Thymus (tissue), 11 donors: ENCODE measurements around the gene BICDL1. TPM values are rescaled to one million over a fixed set of nuclear protein-coding genes. Genes with fewer than 3 reads are reported as not detected.

Experiments used
- DNase-seq, 9 donors: peaks; one replicate each; pipeline ENCODE4 v3.0.0-alpha.2; 2013; ENCODE audit warnings: low spot score in 9 of 9, low read depth in 6 of 9, missing footprints in 1 of 9
- H3K27ac ChIP-seq, 2 donors: one replicate each; pipeline ENCODE4 v1.5.1; 2013; ENCODE audit warnings: control low read depth in 1 of 2, low read depth in 1 of 2, low read length in 1 of 2, mild to moderate bottlenecking in 1 of 2, moderate library complexity in 1 of 2
- H3K27me3 ChIP-seq, 2 donors: one replicate each; pipeline ENCODE4 v1.5.1; 2013; ENCODE audit warnings: low read length in 1 of 2; ENCODE audit not compliant: control insufficient read depth in 2 of 2, insufficient read depth in 1 of 2
- H3K36me3 ChIP-seq, 2 donors: one replicate each; pipeline ENCODE4 v1.5.1; 2013; ENCODE audit warnings: low read length in 1 of 2, mild to moderate bottlenecking in 1 of 2, moderate library complexity in 1 of 2; ENCODE audit not compliant: control insufficient read depth in 2 of 2, insufficient read depth in 2 of 2
- H3K4me1 ChIP-seq, 2 donors: one replicate each; pipeline ENCODE4 v1.5.1; 2013; ENCODE audit warnings: low read length in 2 of 2; ENCODE audit not compliant: control insufficient read depth in 2 of 2, insufficient read depth in 2 of 2
- H3K4me3 ChIP-seq, 2 donors: one replicate each; pipeline ENCODE4 v1.5.1; 2013; ENCODE audit warnings: low read length in 2 of 2, control low read depth in 1 of 2, mild to moderate bottlenecking in 1 of 2
- H3K9me3 ChIP-seq, 2 donors: one replicate each; pipeline ENCODE4 v1.5.1; 2013; ENCODE audit warnings: low read length in 1 of 2, mild to moderate bottlenecking in 1 of 2; ENCODE audit not compliant: control insufficient read depth in 2 of 2, insufficient read depth in 1 of 2
- WGBS: extraction: QIAGEN DNeasy Blood & Tissue Kit; methylation state at CpG from one replicate; pipeline ENCODE4 v1.1.7; 2013; 5-methylcytosine and 5-hydroxymethylcytosine counted together
- polyA plus RNA-seq: library from polyadenylated mRNA; stranded (reverse); fragments of 200-250 nt; gene quantifications from one replicate; pipeline ENCODE4 v1.2.3, GENCODE V29; 2013
- total RNA-seq: library from RNA; stranded (reverse); fragments of 120-200 nt; gene quantifications from one replicate; pipeline ENCODE4 v1.2.4, GENCODE V29; 2013
- donor health status: healthy.

Gene BICDL1
- total and polyA plus RNA-seq, 2 donors, result 18.7 to 67.6 TPM

DNA sequence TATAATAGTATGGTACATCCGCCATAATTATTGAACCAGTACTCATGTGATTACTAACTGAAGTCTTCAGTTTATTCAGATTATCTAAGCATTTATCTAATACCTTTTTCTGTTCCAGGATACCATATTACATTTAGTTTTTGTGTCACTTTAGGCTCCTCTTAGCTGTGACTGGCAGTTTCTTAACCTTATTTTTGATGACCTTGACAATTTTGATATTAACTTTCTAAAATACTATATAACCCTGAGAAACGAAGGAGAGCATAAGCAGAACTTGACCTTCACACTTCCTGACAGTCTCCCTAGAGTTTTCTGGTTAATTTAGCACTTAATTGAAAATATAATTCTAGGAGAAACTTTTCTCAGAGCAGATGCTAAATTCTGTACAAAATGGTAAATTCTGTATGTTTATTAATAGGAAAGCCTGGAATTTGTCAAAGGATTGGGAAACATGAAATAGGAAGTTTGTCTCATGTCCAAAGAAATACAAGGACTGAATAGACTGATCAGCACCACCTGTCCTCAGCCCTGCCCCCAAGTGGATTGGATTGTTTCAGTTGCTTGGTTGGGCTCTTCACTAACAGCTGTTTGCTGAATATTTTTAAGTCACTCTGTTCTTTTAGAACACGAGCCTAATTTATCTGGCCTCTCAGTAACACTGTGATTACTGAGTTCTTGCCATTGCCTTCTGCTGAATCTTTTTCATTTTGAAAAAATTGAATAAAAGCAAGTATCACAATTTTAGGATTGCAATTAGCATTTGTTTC lies 6.0 kb downstream of the BICDL1 start:
- 68% methylated on average over 3 of the region's 3 CpGs for WGBS
- Histone ChIP-seq H3K4me3 (no peak overlapping the region), H3K36me3 (peaks cover 7 to 17% of the 10 kb centered on the region in 2 donors), H3K27ac (no peak overlapping the region), H3K9me3 (no peaks in the 10 kb centered on the region), H3K27me3 (peaks cover 0 to 7% of the 10 kb centered on the region in 2 donors), H3K4me1 (peaks cover 6 to 11% of the 10 kb centered on the region in 2 donors)
- no peak for DNase-seq

DNA sequence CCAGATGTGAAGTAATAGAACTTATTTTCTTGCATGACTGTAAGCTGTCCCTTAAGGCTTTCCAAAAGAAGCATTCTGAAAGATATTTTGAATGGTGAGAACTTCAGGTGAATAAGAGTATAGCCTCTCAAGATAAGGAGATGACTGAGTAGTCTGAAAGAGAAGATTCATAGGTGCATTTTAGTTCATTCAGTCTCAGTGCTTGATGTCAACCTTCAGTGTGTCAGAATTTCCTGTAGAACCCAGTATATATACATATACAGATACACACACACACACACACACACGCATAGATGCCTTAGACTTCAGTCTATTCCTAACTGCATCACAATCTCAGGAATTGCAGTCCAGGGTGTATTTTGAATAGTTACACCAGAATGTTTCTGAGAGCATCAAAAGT lies 7.4 kb downstream of the BICDL1 start:
- Histone ChIP-seq H3K9me3 (no peaks in the 10 kb centered on the region), H3K27ac (no peak overlapping the region), H3K27me3 (no peaks in the 10 kb centered on the region), H3K4me1 (no peaks in the 10 kb centered on the region), H3K36me3 (peaks cover 9 to 18% of the 10 kb centered on the region in 2 donors), H3K4me3 (no peak overlapping the region)
- no peak for DNase-seq
- WGBS, result 96% methylated on average over 1 of the region's 1 CpG

DNA sequence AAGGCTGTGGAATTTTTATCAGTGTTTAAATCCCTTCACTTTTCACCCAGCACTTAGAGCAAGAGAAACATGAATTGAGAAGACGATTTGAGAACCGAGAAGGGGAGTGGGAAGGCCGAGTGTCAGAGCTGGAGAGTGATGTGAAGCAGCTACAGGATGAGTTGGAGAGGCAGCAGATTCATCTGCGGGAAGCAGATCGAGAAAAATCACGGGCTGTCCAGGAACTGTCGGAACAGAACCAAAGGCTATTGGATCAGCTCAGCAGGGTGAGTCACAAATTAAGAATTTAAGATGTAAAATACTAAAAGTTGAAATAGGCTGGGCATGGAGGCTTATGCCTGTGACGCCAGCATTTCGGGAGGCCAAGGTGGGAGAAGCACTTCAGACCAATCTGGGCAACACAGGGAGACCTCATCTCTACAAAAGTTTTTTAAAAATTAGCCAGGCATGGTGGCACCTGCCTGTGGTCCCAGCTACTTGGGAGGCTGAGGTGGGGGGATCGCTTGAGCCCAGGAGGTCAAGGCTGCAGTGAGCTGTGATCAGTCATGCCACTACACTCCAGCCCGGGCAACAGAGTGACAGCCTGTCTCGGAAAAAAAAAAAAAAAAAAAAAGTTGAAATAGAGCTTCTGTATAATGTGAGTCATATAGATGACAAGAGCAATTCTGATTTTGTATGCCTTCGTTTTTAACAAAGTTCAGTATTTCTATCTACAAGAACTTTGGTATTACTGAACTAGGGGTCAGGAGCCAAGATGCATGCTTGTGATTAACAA lies 9.6 kb downstream of the BICDL1 start:
- Histone ChIP-seq H3K36me3 (peaks cover 12 to 22% of the 10 kb centered on the region in 2 donors), H3K4me3 (no peak overlapping the region), H3K4me1 (no peaks in the 10 kb centered on the region), H3K27me3 (no peaks in the 10 kb centered on the region), H3K27ac (no peak overlapping the region), H3K9me3 (no peaks in the 10 kb centered on the region)
- WGBS, result 96% methylated on average over 13 of the region's 13 CpGs
- DNase-seq, result no peak

GRCh38 chr12:120000556-120000955 lies 11.5 kb downstream of the BICDL1 start:
- H3K4me3 ChIP-seq, result no peak overlapping the region
- peaks cover 12 to 21% of the 10 kb centered on the region in 2 donors for H3K36me3 ChIP-seq
- WGBS, result over 99% methylated on average over 3 of the region's 3 CpGs
- H3K9me3 ChIP-seq, result no peaks in the 10 kb centered on the region
- no peaks in the 10 kb centered on the region for H3K27me3 ChIP-seq
- H3K27ac ChIP-seq, result no peak overlapping the region
- DNase-seq, result no peak
- H3K4me1 ChIP-seq, result no peaks in the 10 kb centered on the region

- H3K27ac ChIP-seq, result peak overlapping the region; percentile 64 to 82
- no peaks in the 10 kb centered on the region for H3K9me3 ChIP-seq
- 97% methylated on average over 3 of the region's 3 CpGs for WGBS
- no peak overlapping the region for H3K4me3 ChIP-seq
- peaks cover 3 to 17% of the 10 kb centered on the region in 2 donors for H3K36me3 ChIP-seq
- peaks cover 8 to 13% of the 10 kb centered on the region in 2 donors for H3K4me1 ChIP-seq
- H3K27me3 ChIP-seq, result no peaks in the 10 kb centered on the region
- no peak for DNase-seq
These were observed 17.4 kb downstream of the BICDL1 start for GRCh38 chr12:120006258-120006975.

DNA sequence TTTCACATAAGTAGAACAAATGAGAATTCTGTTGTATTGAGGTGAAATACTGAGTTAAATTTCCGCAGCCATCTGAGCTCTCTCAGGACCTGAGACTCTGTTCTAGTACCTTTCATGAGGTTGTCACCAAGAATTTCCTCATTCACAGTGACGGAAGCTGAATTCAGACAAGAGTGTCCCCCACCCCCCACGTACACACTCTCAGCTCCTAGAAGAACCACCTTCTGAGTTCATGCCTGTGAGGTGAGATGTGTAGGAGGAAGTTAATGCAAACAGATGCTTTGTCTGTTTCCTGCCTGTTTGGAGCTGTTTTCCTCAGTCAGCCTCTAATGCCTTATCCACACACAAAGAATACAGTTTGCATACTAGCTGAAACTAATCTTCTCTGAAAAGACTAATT lies 18.2 kb downstream of the BICDL1 start:
- H3K4me1 ChIP-seq, result peaks cover 8 to 13% of the 10 kb centered on the region in 2 donors
- H3K27ac ChIP-seq, result peak overlapping the region; percentile 82 to 84
- WGBS, result 16% methylated on average over 3 of the region's 3 CpGs
- no peak overlapping the region for H3K4me3 ChIP-seq
- no peaks in the 10 kb centered on the region for H3K9me3 ChIP-seq
- DNase-seq, result peak in 7 of 9 donors; percentile 30 to 89 (median 65)
- H3K36me3 ChIP-seq, result peaks cover 3 to 13% of the 10 kb centered on the region in 2 donors
- no peaks in the 10 kb centered on the region for H3K27me3 ChIP-seq

DNA sequence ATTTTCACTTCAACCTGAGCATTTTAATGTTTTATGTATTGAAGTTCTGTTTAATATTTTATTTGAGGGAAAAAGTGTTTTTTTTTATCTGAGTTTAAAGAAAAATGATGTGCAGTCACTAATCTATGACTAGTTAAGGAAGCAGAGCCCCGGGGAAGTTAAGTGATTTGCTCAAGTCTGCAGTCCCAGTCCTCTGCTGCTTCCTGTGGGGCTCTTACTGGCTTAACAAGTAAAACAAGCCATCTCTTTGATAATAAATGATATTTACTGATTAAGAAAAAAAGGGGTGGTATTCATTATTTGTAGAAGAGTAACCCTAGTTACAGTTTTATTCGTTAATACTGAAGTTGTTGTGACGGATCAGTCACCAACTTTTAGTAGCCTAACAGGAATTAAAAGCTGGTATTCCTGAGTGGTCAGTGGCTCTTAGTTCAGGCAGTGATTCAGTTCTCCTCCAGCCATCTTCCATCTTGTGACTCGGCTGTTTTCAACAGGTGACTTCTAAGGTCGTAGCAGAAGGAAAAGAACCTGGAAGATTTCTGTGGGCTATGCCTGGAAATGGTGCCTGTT lies 21.7 kb downstream of the BICDL1 start:
- Histone ChIP-seq H3K9me3 (no peaks in the 10 kb centered on the region), H3K36me3 (peaks cover 0 to 7% of the 10 kb centered on the region in 2 donors), H3K4me3 (no peak overlapping the region), H3K27me3 (no peaks in the 10 kb centered on the region), H3K27ac (peak overlapping the region in 1 of 2 donors; percentile 15), H3K4me1 (peaks cover 8 to 20% of the 10 kb centered on the region in 2 donors)
- peak in 1 of 9 donors; percentile 32 for DNase-seq
- WGBS, result 82% methylated on average over 5 of the region's 5 CpGs

DNA sequence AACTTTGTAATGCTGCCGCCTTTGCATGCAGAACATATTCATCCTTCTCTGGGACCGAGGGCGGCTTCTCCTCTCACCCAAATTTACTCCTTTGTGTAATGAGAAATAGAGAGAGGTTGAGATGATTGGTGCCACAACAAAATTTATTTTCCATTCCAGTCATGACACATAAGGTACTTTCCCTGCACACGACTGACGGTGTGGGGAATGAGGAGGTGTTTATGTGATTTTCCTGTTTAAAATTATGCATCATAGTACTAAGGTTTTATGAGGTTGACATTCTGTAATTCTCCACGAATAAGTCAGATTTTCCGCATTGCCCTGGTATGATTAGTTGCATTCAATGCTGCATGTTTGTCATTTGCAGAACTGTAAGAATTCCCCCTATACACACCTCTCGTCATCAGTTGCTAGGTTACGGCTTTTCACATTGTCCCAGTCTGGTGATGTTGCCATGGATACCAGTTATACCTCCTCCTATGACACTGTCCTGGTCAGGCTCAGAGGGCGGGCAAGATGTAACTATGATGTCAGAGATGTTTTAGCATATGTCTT lies 23.1 kb downstream of the BICDL1 start:
- no peaks in the 10 kb centered on the region for H3K27me3 ChIP-seq
- peaks cover 3 to 18% of the 10 kb centered on the region in 2 donors for H3K4me1 ChIP-seq
- H3K27ac ChIP-seq, result peak overlapping the region in 1 of 2 donors; percentile 20
- WGBS, result 87% methylated on average over 10 of the region's 10 CpGs
- H3K9me3 ChIP-seq, result no peaks in the 10 kb centered on the region
- peaks cover 0 to 7% of the 10 kb centered on the region in 2 donors for H3K36me3 ChIP-seq
- DNase-seq, result peak in 3 of 9 donors; percentile 13 to 49 (median 18)
- H3K4me3 ChIP-seq, result no peak overlapping the region
